ENCODE results near the gene NLRP13. TPM values are rescaled to one million over a fixed set of nuclear protein-coding genes. Genes with fewer than 3 reads are reported as not detected.

Gene NLRP13
- total RNA-seq, 1 donor from 2014 or later: not detected

DNA sequence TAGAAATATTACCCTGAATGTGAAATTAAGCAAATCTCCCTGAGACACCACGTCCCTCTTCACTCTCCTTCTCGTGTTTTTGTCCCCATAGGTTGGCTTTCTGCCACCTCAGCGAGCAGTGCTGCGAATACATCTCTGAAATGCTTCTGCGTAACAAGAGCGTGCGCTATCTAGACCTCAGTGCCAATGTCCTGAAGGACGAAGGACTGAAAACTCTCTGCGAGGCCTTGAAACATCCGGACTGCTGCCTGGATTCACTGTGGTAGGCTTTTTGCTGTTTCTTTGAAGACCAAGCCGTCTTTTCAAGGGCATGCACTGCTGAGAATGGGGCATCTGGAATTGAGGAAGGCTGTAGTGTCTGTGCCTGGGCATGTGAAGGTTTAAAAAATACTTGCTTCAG lies 61.4 kb downstream of the NLRP13 start:
- Histone ChIP-seq H3K4me3 (ENCODE audit: insufficient read depth, low read depth, low read length) (no peak overlapping the region), H2AFZ (ENCODE audit: low read depth, low read length) (no peak overlapping the region), H3K36me3 (ENCODE audit: insufficient read depth, low read length) (no peaks in the 10 kb centered on the region), H3K27ac (ENCODE audit: low read depth, low read length) (no peak overlapping the region), H3K27me3 (ENCODE audit: insufficient read depth, low read length) (no peaks in the 10 kb centered on the region), H4K20me1 (ENCODE audit: insufficient read depth, low read length) (no peaks in the 10 kb centered on the region), H3K79me2 (ENCODE audit: insufficient read depth, low read length) (no peaks in the 10 kb centered on the region), H3K9me3 (ENCODE audit: insufficient read depth, low read depth, low read length) (peaks cover 7% of the 10 kb centered on the region), H3K4me2 (ENCODE audit: low read length) (no peak overlapping the region), H3K9ac (ENCODE audit: low read length) (no peak overlapping the region), H3K4me1 (ENCODE audit: insufficient read depth, low read length) (no peaks in the 10 kb centered on the region)
- Mint-ChIP-seq H3K27ac (ENCODE audit: unreplicated experiment) (no peak overlapping the region), H3K36me3 (ENCODE audit: low read depth, unreplicated experiment) (no peaks in the 10 kb centered on the region), H3K27me3 (ENCODE audit: low read depth, unreplicated experiment) (no peaks in the 10 kb centered on the region), H3K4me3 (ENCODE audit: unreplicated experiment) (no peak overlapping the region), H3K9me3 (ENCODE audit: unreplicated experiment) (peaks cover 16% of the 10 kb centered on the region), H3K4me1 (ENCODE audit: low read depth, unreplicated experiment) (no peaks in the 10 kb centered on the region)
- TF ChIP-seq CTCF (IDR thresholded peaks at IDR 0.05; ENCODE audit: insufficient read depth, low read depth, low read length): no peak
- TF ChIP-seq EZH2 (IDR thresholded peaks at IDR 0.05; ENCODE audit: insufficient read depth, low read length): no peak
- FAIRE-seq (no peak), DNase-seq (ENCODE audit: low read depth) (no peak)

DNA sequence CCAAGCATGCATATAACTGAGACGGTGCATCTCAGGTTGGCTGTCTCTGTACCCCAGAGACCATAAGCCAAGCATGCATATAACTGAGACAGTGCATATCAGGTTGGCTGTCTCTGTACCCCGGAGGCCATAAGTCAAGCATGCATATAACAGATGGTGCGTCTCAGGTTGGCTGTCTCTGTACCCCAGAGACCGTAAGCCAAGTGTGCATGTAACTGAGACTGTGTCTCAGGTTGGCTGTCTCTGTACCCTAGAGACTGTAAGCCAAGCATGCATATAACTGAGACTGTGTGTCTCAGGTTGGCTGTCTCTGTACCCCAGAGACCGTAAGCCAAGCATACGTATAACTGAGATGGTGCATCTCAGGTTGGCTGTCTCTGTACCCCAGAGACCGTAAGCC lies 65.0 kb downstream of the NLRP13 start:
- H3K79me2 ChIP-seq (ENCODE audit: insufficient read depth, low read length): no peaks in the 10 kb centered on the region
- Mint-ChIP-seq H3K4me3 (ENCODE audit: unreplicated experiment) (no peak overlapping the region), H3K36me3 (ENCODE audit: low read depth, unreplicated experiment) (no peaks in the 10 kb centered on the region), H3K27me3 (ENCODE audit: low read depth, unreplicated experiment) (no peaks in the 10 kb centered on the region), H3K4me1 (ENCODE audit: low read depth, unreplicated experiment) (no peaks in the 10 kb centered on the region), H3K9me3 (ENCODE audit: unreplicated experiment) (peaks cover 16% of the 10 kb centered on the region), H3K27ac (ENCODE audit: unreplicated experiment) (no peak overlapping the region)
- FAIRE-seq (no peak), DNase-seq (ENCODE audit: low read depth) (no peak)
- no peak overlapping the region for H3K27ac ChIP-seq (ENCODE audit: low read depth, low read length)
- no peaks in the 10 kb centered on the region for H3K27me3 ChIP-seq (ENCODE audit: insufficient read depth, low read length)
- H3K4me2 ChIP-seq (ENCODE audit: low read length): no peak overlapping the region
- H3K4me3 ChIP-seq (ENCODE audit: insufficient read depth, low read depth, low read length): no peak overlapping the region
- no peak overlapping the region for H2AFZ ChIP-seq (ENCODE audit: low read depth, low read length)
- peaks cover 7% of the 10 kb centered on the region for H3K9me3 ChIP-seq (ENCODE audit: insufficient read depth, low read depth, low read length)
- H4K20me1 ChIP-seq (ENCODE audit: insufficient read depth, low read length): no peaks in the 10 kb centered on the region
- no peak overlapping the region for H3K9ac ChIP-seq (ENCODE audit: low read length)
- TF ChIP-seq EZH2 (IDR thresholded peaks at IDR 0.05; ENCODE audit: insufficient read depth, low read length) (no peak), CTCF (IDR thresholded peaks at IDR 0.05; ENCODE audit: insufficient read depth, low read depth, low read length) (no peak)
- no peaks in the 10 kb centered on the region for H3K36me3 ChIP-seq (ENCODE audit: insufficient read depth, low read length)
- H3K4me1 ChIP-seq (ENCODE audit: insufficient read depth, low read length): no peaks in the 10 kb centered on the region

GRCh38 chr19:55866521-55866920 lies 65.6 kb downstream of the NLRP13 start:
- Histone ChIP-seq H3K4me3 (ENCODE audit: insufficient read depth, low read depth, low read length) (no peak overlapping the region), H3K4me1 (ENCODE audit: insufficient read depth, low read length) (no peaks in the 10 kb centered on the region), H3K9ac (ENCODE audit: low read length) (no peak overlapping the region), H2AFZ (ENCODE audit: low read depth, low read length) (no peak overlapping the region), H3K27me3 (ENCODE audit: insufficient read depth, low read length) (no peaks in the 10 kb centered on the region), H3K79me2 (ENCODE audit: insufficient read depth, low read length) (no peaks in the 10 kb centered on the region), H3K4me2 (ENCODE audit: low read length) (no peak overlapping the region), H3K36me3 (ENCODE audit: insufficient read depth, low read length) (no peaks in the 10 kb centered on the region), H3K9me3 (ENCODE audit: insufficient read depth, low read depth, low read length) (peaks cover 12% of the 10 kb centered on the region), H3K27ac (ENCODE audit: low read depth, low read length) (no peak overlapping the region), H4K20me1 (ENCODE audit: insufficient read depth, low read length) (no peaks in the 10 kb centered on the region)
- Mint-ChIP-seq H3K4me1 (ENCODE audit: low read depth, unreplicated experiment) (no peaks in the 10 kb centered on the region), H3K9me3 (ENCODE audit: unreplicated experiment) (peaks cover 18% of the 10 kb centered on the region), H3K36me3 (ENCODE audit: low read depth, unreplicated experiment) (no peaks in the 10 kb centered on the region), H3K4me3 (ENCODE audit: unreplicated experiment) (no peak overlapping the region), H3K27me3 (ENCODE audit: low read depth, unreplicated experiment) (no peaks in the 10 kb centered on the region), H3K27ac (ENCODE audit: unreplicated experiment) (no peak overlapping the region)
- FAIRE-seq (no peak), DNase-seq (ENCODE audit: low read depth) (no peak)
- TF ChIP-seq EZH2 (IDR thresholded peaks at IDR 0.05; ENCODE audit: insufficient read depth, low read length): no peak
- no peak for TF ChIP-seq CTCF (IDR thresholded peaks at IDR 0.05; ENCODE audit: insufficient read depth, low read depth, low read length)
